Measurements from ENCODE around the gene FAM43A. TPM values are rescaled to one million over a fixed set of nuclear protein-coding genes. Genes with fewer than 3 reads are reported as not detected.

FAM43A gene
- total RNA-seq, 4 donors from 2014 or later: 13.0 to 59.3 (median 31.7) TPM

DNA sequence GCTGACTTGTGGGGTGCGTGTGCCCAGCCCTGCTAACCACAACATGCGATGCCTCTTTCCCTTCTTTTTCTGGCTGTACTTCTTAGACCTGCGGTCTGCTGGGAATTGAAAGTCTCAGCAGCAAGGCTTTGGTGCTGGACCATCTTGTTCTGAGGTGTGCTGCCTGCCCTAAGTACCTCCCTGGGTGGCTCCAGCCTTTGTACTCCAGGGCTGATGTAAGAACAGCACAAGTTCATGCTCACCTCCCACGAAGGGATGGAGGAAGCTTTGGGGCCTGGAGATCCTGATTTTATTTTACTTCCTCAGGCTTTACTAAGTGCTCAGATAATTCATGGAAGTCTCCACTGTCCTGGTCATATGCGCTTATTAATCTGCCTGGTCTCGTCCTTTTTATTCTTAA, 28.9 kb downstream of the FAM43A start:
- DNase-seq (ENCODE audit: low spot score): no peak
- no peak for TF ChIP-seq CTCF (IDR thresholded peaks at IDR 0.05)
- no peak for ATAC-seq (ENCODE audit: low FRiP score)

- ATAC-seq (ENCODE audit: low FRiP score) (no peak), DNase-seq (ENCODE audit: low spot score) (no peak)
- no peak for TF ChIP-seq CTCF (IDR thresholded peaks at IDR 0.05)
Observed at GRCh38 chr3:194715022-194715800, 29.5 kb downstream of the FAM43A start.

- ATAC-seq (ENCODE audit: low FRiP score) (no peak), DNase-seq (ENCODE audit: low spot score) (no peak)
- no peak for TF ChIP-seq CTCF (IDR thresholded peaks at IDR 0.05)
Observed at GRCh38 chr3:194718079-194718478, 32.4 kb downstream of the FAM43A start.

GRCh38 chr3:194720048-194720447, 34.4 kb downstream of the FAM43A start:
- no peak for TF ChIP-seq CTCF (IDR thresholded peaks at IDR 0.05)
- ATAC-seq (ENCODE audit: low FRiP score) (no peak), DNase-seq (ENCODE audit: low spot score) (no peak)

- TF ChIP-seq CTCF (IDR thresholded peaks at IDR 0.05): no peak
- no peak for DNase-seq (ENCODE audit: low spot score)
- ATAC-seq (ENCODE audit: low FRiP score): no peak
Observed at GRCh38 chr3:194723846-194724618, 38.3 kb downstream of the FAM43A start.

- TF ChIP-seq CTCF (IDR thresholded peaks at IDR 0.05): no peak
- no peak for DNase-seq (ENCODE audit: low spot score)
- ATAC-seq (ENCODE audit: low FRiP score): no peak
Observed at GRCh38 chr3:194725346-194725745, 39.7 kb downstream of the FAM43A start.

Measured in omental fat pad (tissue), 4 donors.